HepG2 (cell line): ENCODE measurements around the gene LARP4. TPM values are rescaled to one million over a fixed set of nuclear protein-coding genes. Genes with fewer than 3 reads are reported as not detected.

ENCODE experiments used
- ATAC-seq: fragments of 200-7000 bp; cut with Tn5 transposase; 3 replicates; pipeline ENCODE4 v1.9.1; 2020; ENCODE audit warnings: mild to moderate bottlenecking, moderate library complexity
- BruUV-seq: library from RNA; stranded (reverse); fragments of 400-500 nt; replicated peaks from 2 replicates; lab custom pipeline; 2021; lab: Mats Ljungman, UMichigan
- CTCF ChIA-PET: fragments of 300-600 bp; formaldehyde crosslinking; extraction: SDS; loops from one replicate; lab custom pipeline; 2021; ENCODE audit warnings: low total read pairs, inconsistent platforms, low intra/inter-chr PET ratio; lab: Yijun Ruan, JAX
- POLR2A ChIA-PET: fragments of 350-600 bp; sonication (Branson Sonifier 250); formaldehyde crosslinking; loops from one replicate; lab custom pipeline; 2020; ENCODE audit warnings: antibody characterized with exemption, inconsistent platforms; lab: Yijun Ruan, JAX
- DNase-seq: peaks from one replicate; pipeline ENCODE4 v3.0.0-alpha.2; 2015; ENCODE audit warnings: low spot score
- FAIRE-seq: peaks from 3 replicates; lab custom pipeline; 2011; peaks lifted over from hg19 to GRCh38; lab: Jason Lieb, UNC
- H2AFZ ChIP-seq: one replicate; pipeline ENCODE4 v1.6.1; 2011; ENCODE audit warnings: low read length, inconsistent platforms
- H3K27ac ChIP-seq: fragments of 300-600 bp; 3 replicates; pipeline ENCODE4 v1.8.0; 2011; ENCODE audit warnings: mixed run types, mild to moderate bottlenecking, mixed read lengths, low read length, inconsistent platforms; ENCODE audit not compliant: insufficient read depth; ENCODE audit errors: extremely low read length
- H3K27me3 ChIP-seq, 2 experiments: fragments of 200-600 bp in 1 of 2; 2 replicates in 1 of 2; 3 replicates in 1 of 2; pipeline versions ENCODE4 v1.6.0 to v1.8.0; 2011; ENCODE audit warnings: low read length in 2 of 2, mild to moderate bottlenecking in 2 of 2, moderate library complexity in 2 of 2, inconsistent platforms in 1 of 2; ENCODE audit not compliant: insufficient read depth in 2 of 2, control insufficient read depth in 1 of 2
- H3K36me3 ChIP-seq, 2 experiments: fragments of 200-600 bp in 1 of 2; replicated peaks in 1 of 2; 2 replicates in 1 of 2; 3 replicates in 1 of 2; pipeline versions ENCODE4 v1.5.1 to v1.8.0; 2011; ENCODE audit warnings: low read length in 2 of 2, inconsistent platforms in 1 of 2; ENCODE audit not compliant: insufficient read depth in 2 of 2, control insufficient read depth in 1 of 2
- H3K4me1 ChIP-seq: 2 replicates; pipeline ENCODE4 v1.5.1; 2012; ENCODE audit warnings: low read length, inconsistent platforms; ENCODE audit not compliant: insufficient read depth
- H3K4me2 ChIP-seq: 2 replicates; pipeline ENCODE4 v1.6.0; 2011; ENCODE audit warnings: low read depth, low read length, inconsistent platforms
- H3K4me3 ChIP-seq, 3 experiments: fragments of 200-600 bp in 1 of 3; sonication (generic), shearing (Covaris generic) in 1 of 3; replicated peaks in 1 of 3; 2 replicates each; pipeline ENCODE4 v1.5.1; 2011 to 2016; ENCODE audit warnings: low read length in 3 of 3, inconsistent platforms in 2 of 3, low read depth in 2 of 3, mild to moderate bottlenecking in 2 of 3, control low read depth in 1 of 3, mixed read lengths in 1 of 3; ENCODE audit not compliant: insufficient read depth in 1 of 3
- H3K79me2 ChIP-seq: one replicate; pipeline ENCODE4 v1.6.1; 2011; ENCODE audit warnings: low read length, inconsistent platforms; ENCODE audit not compliant: insufficient read depth
- H3K9ac ChIP-seq: 2 replicates; pipeline ENCODE4 v1.6.0; 2011; ENCODE audit warnings: mild to moderate bottlenecking, low read depth, low read length, inconsistent platforms; ENCODE audit not compliant: insufficient read depth
- H3K9me3 ChIP-seq: 2 replicates; pipeline ENCODE4 v1.5.1; 2012; ENCODE audit warnings: mild to moderate bottlenecking, low read length
- H4K20me1 ChIP-seq: 2 replicates; pipeline ENCODE4 v1.6.0; 2011; ENCODE audit warnings: inconsistent platforms, mild to moderate bottlenecking, low read length, moderate library complexity; ENCODE audit not compliant: insufficient read depth
- KDM4B ChIP-seq: sonication (generic); formaldehyde crosslinking; IDR thresholded peaks from 2 replicates; pipeline ENCODE4 v1.4.0; 2020; ENCODE audit warnings: missing genetic modification reagents
- KLF9 ChIP-seq: IDR thresholded peaks from 2 replicates; pipeline ENCODE4 v1.6.1; 2016; ENCODE audit warnings: low read depth
- LRRFIP1 ChIP-seq: sonication (generic); formaldehyde crosslinking; conservative IDR thresholded peaks from 2 replicates; pipeline ENCODE4 v1.4.0; 2020; ENCODE audit warnings: missing genetic modification reagents
- NFE2 ChIP-seq: sonication (generic); formaldehyde crosslinking; IDR thresholded peaks from 2 replicates; pipeline ENCODE4 v1.4.0; 2020; ENCODE audit warnings: missing genetic modification reagents
- PATZ1 ChIP-seq: sonication (generic); formaldehyde crosslinking; IDR thresholded peaks from 2 replicates; pipeline ENCODE4 v1.4.0; 2020; ENCODE audit warnings: missing genetic modification reagents
- PAX8 ChIP-seq: sonication (generic); formaldehyde crosslinking; IDR thresholded peaks from 2 replicates; pipeline ENCODE4 v1.8.0; 2022; ENCODE audit warnings: mild to moderate bottlenecking, missing genetic modification reagents, borderline replicate concordance
- TBX3 ChIP-seq: fragments of 450-650 bp; IDR thresholded peaks from 2 replicates; pipeline ENCODE4 v1.6.1; 2017; ENCODE audit warnings: antibody characterized with exemption, mild to moderate bottlenecking, inconsistent platforms, borderline replicate concordance
- ZIK1 ChIP-seq: sonication (generic); formaldehyde crosslinking; IDR thresholded peaks from 2 replicates; pipeline ENCODE4 v1.5.0; 2020; ENCODE audit warnings: mild to moderate bottlenecking, low read depth, missing genetic modification reagents, borderline replicate concordance
- ZNF574 ChIP-seq: sonication (generic); formaldehyde crosslinking; IDR thresholded peaks from 2 replicates; pipeline ENCODE4 v1.4.0; 2020; ENCODE audit warnings: missing genetic modification reagents
- ZNF770 ChIP-seq: sonication (generic); formaldehyde crosslinking; IDR thresholded peaks from 2 replicates; pipeline ENCODE4 v1.5.0; 2020; ENCODE audit warnings: mild to moderate bottlenecking, missing genetic modification reagents
- ZSCAN12 ChIP-seq: sonication (generic); formaldehyde crosslinking; IDR thresholded peaks from 2 replicates; pipeline ENCODE4 v1.9.0; 2021; ENCODE audit warnings: mild to moderate bottlenecking, missing genetic modification reagents
- ZSCAN21 ChIP-seq: sonication (generic); formaldehyde crosslinking; IDR thresholded peaks from 2 replicates; pipeline ENCODE4 v1.8.0; 2022; ENCODE audit warnings: mild to moderate bottlenecking, missing genetic modification reagents, moderate library complexity, borderline replicate concordance
- WGBS: methylation state at CpG from one replicate; pipeline ENCODE4 v1.1.6; 2017; ENCODE audit warnings: low lambda C conversion rate; 5-methylcytosine and 5-hydroxymethylcytosine counted together
- in situ Hi-C: cut with HindIII; loops from 2 replicates; pipeline ENCODE4 v1.10.0; 2017; ENCODE audit warnings: low pct_unique_long_range_greater_than_20kb; ENCODE audit not compliant: extremely low pct_ligation_motif_present
- intact Hi-C: fragments of 100-400 bp; cut with micrococcal nuclease; formaldehyde crosslinking; loops from one replicate; pipeline ENCODE4 v1.10.0; 2022; ENCODE audit not compliant: unreplicated experiment
- polyA plus RNA-seq, 8 experiments: library from polyadenylated mRNA; depleted of rRNA in 3 of 8; stranded (reverse) in 7 of 8; unstranded in 1 of 8; fragments of >200 nt; fragmentation: Illumina TruSeq in 4 of 8; extraction: Trizol in 4 of 8; gene quantifications; 2 replicates each; pipeline versions ENCODE4 v1.2.1 to v1.2.3, GENCODE V29; 2011 to 2016; ENCODE audit warnings: low read depth in 4 of 8, missing spikeins in 1 of 8, mixed read lengths in 1 of 8; ENCODE audit not compliant: insufficient read depth in 1 of 8
- total RNA-seq, 5 experiments: library from RNA; depleted of rRNA; stranded (reverse); fragments of >200 nt; fragmentation: Illumina TruSeq; extraction: Trizol; gene quantifications; 2 replicates each; pipeline ENCODE4 v1.2.3, GENCODE V29; 2016; ENCODE audit warnings: low read depth in 1 of 5

Gene LARP4
- total and polyA plus RNA-seq, 2 of the 13 experiments (the other 11 are each of a cell fraction or from before 2014, with no cell fraction given), result 16.4 to 42.7 TPM

- TF ChIP-seq ZNF574 (CRISPR knock-in tag) (no peak), ZSCAN21 (CRISPR knock-in tag) (no peak), PATZ1 (CRISPR knock-in tag) (no peak), ZSCAN12 (CRISPR knock-in tag) (no peak), ZIK1 (CRISPR knock-in tag) (no peak)
Observed at GRCh38 chr12:50518090-50518489, 117.4 kb downstream of the LARP4 start (continued).

GRCh38 chr12:50519353-50519752 is 118.7 kb downstream of the LARP4 start:
- Histone ChIP-seq H3K4me2 (no peak overlapping the region), H3K9ac (no peak overlapping the region), H3K36me3 (peaks cover 0 to 5% of the 10 kb centered on the region in 2 experiments; a peak in 1 of 5 replicates), H4K20me1 (0 out of 2 replicates have a peak, but pooled peaks cover 2% of the 10 kb centered on the region), H3K79me2 (peaks cover 97% of the 10 kb centered on the region), H3K4me1 (peaks cover 86% of the 10 kb centered on the region), H3K4me3 (no peak overlapping the region), H3K27ac (no peak overlapping the region), H3K27me3 (no peaks in the 10 kb centered on the region), H2AFZ (no peak overlapping the region), H3K9me3 (no peaks in the 10 kb centered on the region)
- 79% methylated on average over 1 of the region's 1 CpG for WGBS
- CTCF ChIA-PET, result no interaction called here
- intact Hi-C loops, result no loop called here
- POLR2A ChIA-PET, result no interaction called here
- DNase-seq (no peak), FAIRE-seq (no peak), ATAC-seq (no peak)
- BruUV-seq, result no TSS peak
- in situ Hi-C loops, result no loop called here
- TF ChIP-seq TBX3 (no peak), KLF9 (CRISPR knock-in tag) (no peak), KDM4B (no peak), PAX8 (CRISPR knock-in tag) (no peak), NFE2 (CRISPR knock-in tag) (no peak), LRRFIP1 (CRISPR knock-in tag) (no peak), ZNF770 (0 out of 2 replicates have a peak, but pooled peaks have one; percentile 46)
